CD4-positive, CD25-positive, alpha-beta regulatory T cell (primary cell): Measurements from ENCODE around the gene ZNF317. TPM values are rescaled to one million over a fixed set of nuclear protein-coding genes. Genes with fewer than 3 reads are reported as not detected.

Source experiments
- ATAC-seq, 2 donors: fragments of 150-1000 bp; cut with Tn5 transposase; one replicate each; pipeline ENCODE4 v1.10.0; 2021; ENCODE audit warnings: low read depth in 2 of 2, moderate number of reproducible peaks in 2 of 2, moderate library complexity in 1 of 2
- DNase-seq, 3 donors: peaks; one replicate each; pipeline versions ENCODE4 v3.0.0 to v3.0.0-alpha.2; 2012 to 2022; ENCODE audit warnings: mixed read lengths in 1 of 3
- H3K27ac ChIP-seq: one replicate; pipeline ENCODE4 v1.7.0; 2013; ENCODE audit warnings: mild to moderate bottlenecking, low read length; ENCODE audit not compliant: insufficient read depth, poor library complexity, severe bottlenecking
- H3K27me3 ChIP-seq: one replicate; pipeline ENCODE4 v1.7.0; 2013; ENCODE audit warnings: low read length; ENCODE audit not compliant: control insufficient read depth, insufficient read depth
- H3K36me3 ChIP-seq: one replicate; pipeline ENCODE4 v1.7.0; 2013; ENCODE audit warnings: mild to moderate bottlenecking, low read length, moderate library complexity; ENCODE audit not compliant: control insufficient read depth, insufficient read depth
- H3K4me1 ChIP-seq: 2 replicates; pipeline ENCODE4 v1.7.0; 2013; ENCODE audit warnings: mild to moderate bottlenecking, low read length; ENCODE audit not compliant: insufficient read depth, control insufficient read depth, poor library complexity, severe bottlenecking
- H3K4me3 ChIP-seq: one replicate; pipeline ENCODE4 v1.7.0; 2013; ENCODE audit warnings: low read depth, mild to moderate bottlenecking, low read length, moderate library complexity
- H3K9me3 ChIP-seq, 2 experiments: 1 replicate in 1 of 2; 2 replicates in 1 of 2; pipeline ENCODE4 v1.7.0; 2013; ENCODE audit warnings: low read length in 2 of 2, mild to moderate bottlenecking in 1 of 2, moderate library complexity in 1 of 2; ENCODE audit not compliant: control insufficient read depth in 2 of 2
- H3K27ac Mint-ChIP-seq, 3 donors: one replicate each; pipeline ENCODE4 v1.8.0; 2020 to 2022; ENCODE audit warnings: mild to moderate bottlenecking in 3 of 3, mixed read lengths in 3 of 3, moderate library complexity in 2 of 3
- H3K27me3 Mint-ChIP-seq: one replicate; pipeline ENCODE4 v1.8.0; 2022; ENCODE audit warnings: mild to moderate bottlenecking, mixed read lengths
- H3K36me3 Mint-ChIP-seq: one replicate; pipeline ENCODE4 v1.8.0; 2020; ENCODE audit warnings: mixed read lengths
- H3K4me1 Mint-ChIP-seq, 4 donors: one replicate each; pipeline ENCODE4 v1.8.0; 2020 to 2022; ENCODE audit warnings: mixed read lengths in 4 of 4, mild to moderate bottlenecking in 1 of 4
- H3K4me3 Mint-ChIP-seq, 4 donors: one replicate each; pipeline ENCODE4 v1.8.0; 2020 to 2022; ENCODE audit warnings: mild to moderate bottlenecking in 4 of 4, mixed read lengths in 4 of 4, moderate library complexity in 3 of 4
- H3K9me3 Mint-ChIP-seq, 7 donors: one replicate each; pipeline ENCODE4 v1.8.0; 2020 to 2022; ENCODE audit warnings: mixed read lengths in 7 of 7, mild to moderate bottlenecking in 3 of 7, moderate library complexity in 2 of 7
- polyA plus RNA-seq, 4 donors: library from polyadenylated mRNA; unstranded; fragments of 300-500 nt; fragmentation: Illumina TruSeq; gene quantifications; one replicate each; pipeline ENCODE4 v1.2.3, GENCODE V29; 2021
- total RNA-seq: library from RNA; stranded (reverse); gene quantifications from one replicate; pipeline ENCODE4 v1.2.3, GENCODE V29; 2022

The ZNF317 gene
- total and polyA plus RNA-seq, 5 donors from 2014 or later = 27.5 to 92.4 (median 39.3) TPM

- no peak overlapping the region for H3K4me3 ChIP-seq
- H3K27me3 ChIP-seq = no peaks in the 10 kb centered on the region
- no peaks in the 10 kb centered on the region for H3K27me3 Mint-ChIP-seq
- H3K9me3 ChIP-seq = peaks cover 41 to 60% of the 10 kb centered on the region in 2 experiments
- peaks cover 81% of the 10 kb centered on the region for H3K36me3 Mint-ChIP-seq
- DNase-seq (no peak), ATAC-seq (no peak)
- H3K27ac Mint-ChIP-seq = no peak overlapping the region
- H3K36me3 ChIP-seq = peaks cover 74% of the 10 kb centered on the region
- no peaks in the 10 kb centered on the region for H3K4me1 ChIP-seq
- H3K27ac ChIP-seq = no peak overlapping the region
- peaks cover 4 to 50% (median 24%) of the 10 kb centered on the region in 7 donors for H3K9me3 Mint-ChIP-seq
- H3K4me1 Mint-ChIP-seq = peaks cover 18 to 78% (median 36%) of the 10 kb centered on the region in 4 donors
- H3K4me3 Mint-ChIP-seq = peak overlapping the region in 2 of 4 donors; percentile 10 to 19
These were observed 11.2 kb downstream of the ZNF317 start for GRCh38 chr19:9151367-9151766.

- no peak overlapping the region for H3K27ac ChIP-seq
- Mint-ChIP-seq H3K27ac (peak overlapping the region in 1 of 3 donors; percentile 43), H3K4me3 (peak overlapping the region in 1 of 4 donors; percentile 31), H3K36me3 (peaks cover 84% of the 10 kb centered on the region), H3K4me1 (peaks cover 10 to 43% (median 17%) of the 10 kb centered on the region in 4 donors), H3K9me3 (peaks cover 6 to 56% (median 26%) of the 10 kb centered on the region in 7 donors), H3K27me3 (no peaks in the 10 kb centered on the region)
- DNase-seq (no peak), ATAC-seq (no peak)
- H3K4me3 ChIP-seq = no peak overlapping the region
- peaks cover 52 to 80% of the 10 kb centered on the region in 2 experiments for H3K9me3 ChIP-seq
- peaks cover 92% of the 10 kb centered on the region for H3K36me3 ChIP-seq
- H3K4me1 ChIP-seq = no peaks in the 10 kb centered on the region
- H3K27me3 ChIP-seq = no peaks in the 10 kb centered on the region
These were observed 15.4 kb downstream of the ZNF317 start for GRCh38 chr19:9155591-9155990.

GRCh38 chr19:9156304-9156703 is 16.1 kb downstream of the ZNF317 start:
- Mint-ChIP-seq H3K4me3 (peak overlapping the region in 1 of 4 donors; percentile 35), H3K27me3 (no peaks in the 10 kb centered on the region), H3K4me1 (peaks cover 5 to 36% (median 12%) of the 10 kb centered on the region in 4 donors), H3K27ac (no peak overlapping the region), H3K36me3 (peaks cover 85% of the 10 kb centered on the region), H3K9me3 (peaks cover 1 to 56% (median 24%) of the 10 kb centered on the region in 7 donors)
- DNase-seq (no peak), ATAC-seq (no peak)
- Histone ChIP-seq H3K9me3 (peaks cover 54 to 80% of the 10 kb centered on the region in 2 experiments), H3K4me3 (no peak overlapping the region), H3K27me3 (no peaks in the 10 kb centered on the region), H3K4me1 (no peaks in the 10 kb centered on the region), H3K36me3 (peaks cover 93% of the 10 kb centered on the region), H3K27ac (no peak overlapping the region)

DNA sequence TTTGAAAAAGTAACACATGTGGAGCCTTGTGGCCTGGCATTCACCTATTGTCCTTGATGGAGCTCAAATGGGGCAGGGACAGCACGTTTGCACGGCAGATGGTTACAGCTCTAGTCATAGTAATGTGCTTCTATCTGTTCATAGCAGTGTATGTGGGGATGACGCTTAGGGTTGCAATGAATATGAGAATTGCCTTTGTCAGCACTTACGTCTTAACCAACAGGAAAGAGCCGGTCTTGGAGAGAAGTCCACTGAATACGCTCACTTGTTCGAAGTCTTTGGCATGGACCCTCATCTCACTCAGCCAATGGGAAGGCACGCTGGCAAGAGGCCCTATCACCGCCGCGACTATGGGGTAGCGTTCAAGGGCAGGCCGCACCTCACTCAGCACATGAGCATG is 19.7 kb downstream of the ZNF317 start:
- Histone ChIP-seq H3K4me1 (no peaks in the 10 kb centered on the region), H3K27ac (no peak overlapping the region), H3K36me3 (peaks cover 93% of the 10 kb centered on the region), H3K4me3 (no peak overlapping the region), H3K27me3 (no peaks in the 10 kb centered on the region), H3K9me3 (peaks cover 49 to 80% of the 10 kb centered on the region in 2 experiments)
- Mint-ChIP-seq H3K27ac (no peak overlapping the region), H3K4me3 (no peak overlapping the region), H3K9me3 (peaks cover 0 to 46% (median 26%) of the 10 kb centered on the region in 7 donors), H3K4me1 (peaks cover 0 to 11% (median 7%) of the 10 kb centered on the region in 4 donors), H3K36me3 (peaks cover 88% of the 10 kb centered on the region), H3K27me3 (no peaks in the 10 kb centered on the region)
- DNase-seq = no peak
- no peak for ATAC-seq

GRCh38 chr19:9161427-9161826 is 21.2 kb downstream of the ZNF317 start:
- H3K9me3 Mint-ChIP-seq = peaks cover 0 to 40% (median 17%) of the 10 kb centered on the region in 7 donors
- DNase-seq = no peak
- Histone ChIP-seq H3K27me3 (no peaks in the 10 kb centered on the region), H3K27ac (no peak overlapping the region), H3K9me3 (peaks cover 37 to 72% of the 10 kb centered on the region in 2 experiments), H3K4me1 (no peaks in the 10 kb centered on the region), H3K4me3 (no peak overlapping the region), H3K36me3 (peaks cover 80% of the 10 kb centered on the region)
- H3K27ac Mint-ChIP-seq = no peak overlapping the region
- no peak overlapping the region for H3K4me3 Mint-ChIP-seq
- H3K27me3 Mint-ChIP-seq = no peaks in the 10 kb centered on the region
- peaks cover 0 to 4% (median 0%) of the 10 kb centered on the region in 4 donors for H3K4me1 Mint-ChIP-seq
- ATAC-seq = no peak
- H3K36me3 Mint-ChIP-seq = peaks cover 84% of the 10 kb centered on the region

DNA sequence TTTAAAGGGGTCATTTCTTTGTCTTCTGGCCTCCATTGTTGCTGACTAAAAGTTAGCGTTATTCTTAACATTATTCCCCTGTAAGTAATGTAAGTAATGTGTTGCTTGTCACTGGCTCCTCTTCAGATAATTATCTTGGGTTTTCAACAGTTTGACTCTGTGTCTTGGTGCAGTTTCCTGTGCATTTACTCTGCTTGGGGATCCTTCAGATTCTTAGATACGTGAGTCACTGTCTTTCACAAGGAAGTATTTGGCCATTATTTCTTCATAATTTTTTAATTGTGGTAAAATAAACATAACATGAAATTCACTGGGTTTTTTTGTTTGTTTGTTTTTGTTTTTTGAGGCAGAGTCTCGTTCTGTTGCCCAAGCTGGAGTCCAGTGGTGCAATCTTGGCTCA is 25.1 kb downstream of the ZNF317 start:
- no peak for DNase-seq
- peaks cover 71% of the 10 kb centered on the region for H3K36me3 Mint-ChIP-seq

GRCh38 chr19:9166846-9167245 is 26.6 kb downstream of the ZNF317 start:
- DNase-seq = no peak
- Mint-ChIP-seq H3K4me3 (no peak overlapping the region), H3K36me3 (peaks cover 55% of the 10 kb centered on the region), H3K27me3 (no peaks in the 10 kb centered on the region), H3K4me1 (peaks cover 0 to 4% (median 0%) of the 10 kb centered on the region in 4 donors), H3K9me3 (peaks cover 0 to 19% (median 5%) of the 10 kb centered on the region in 7 donors), H3K27ac (peak overlapping the region in 1 of 3 donors; percentile 49)
- H3K4me3 ChIP-seq = no peak overlapping the region
- no peaks in the 10 kb centered on the region for H3K27me3 ChIP-seq
- peaks cover 32% of the 10 kb centered on the region for H3K36me3 ChIP-seq
- H3K27ac ChIP-seq = no peak overlapping the region
- H3K4me1 ChIP-seq = no peaks in the 10 kb centered on the region
- no peak for ATAC-seq
- peaks cover 8 to 23% of the 10 kb centered on the region in 2 experiments for H3K9me3 ChIP-seq

More for the DNA sequence above, 25.1 kb downstream of the ZNF317 start:
- no peak overlapping the region for H3K4me3 Mint-ChIP-seq
- no peaks in the 10 kb centered on the region for H3K4me1 ChIP-seq
- no peak overlapping the region for H3K4me3 ChIP-seq
- no peaks in the 10 kb centered on the region for H3K27me3 ChIP-seq
- no peak overlapping the region for H3K27ac ChIP-seq
- peaks cover 21 to 38% of the 10 kb centered on the region in 2 experiments for H3K9me3 ChIP-seq
- H3K27ac Mint-ChIP-seq = no peak overlapping the region
- peaks cover 48% of the 10 kb centered on the region for H3K36me3 ChIP-seq
- H3K27me3 Mint-ChIP-seq = no peaks in the 10 kb centered on the region
- peaks cover 0 to 4% (median 0%) of the 10 kb centered on the region in 4 donors for H3K4me1 Mint-ChIP-seq
- peaks cover 0 to 25% (median 9%) of the 10 kb centered on the region in 7 donors for H3K9me3 Mint-ChIP-seq
- no peak for ATAC-seq

DNA sequence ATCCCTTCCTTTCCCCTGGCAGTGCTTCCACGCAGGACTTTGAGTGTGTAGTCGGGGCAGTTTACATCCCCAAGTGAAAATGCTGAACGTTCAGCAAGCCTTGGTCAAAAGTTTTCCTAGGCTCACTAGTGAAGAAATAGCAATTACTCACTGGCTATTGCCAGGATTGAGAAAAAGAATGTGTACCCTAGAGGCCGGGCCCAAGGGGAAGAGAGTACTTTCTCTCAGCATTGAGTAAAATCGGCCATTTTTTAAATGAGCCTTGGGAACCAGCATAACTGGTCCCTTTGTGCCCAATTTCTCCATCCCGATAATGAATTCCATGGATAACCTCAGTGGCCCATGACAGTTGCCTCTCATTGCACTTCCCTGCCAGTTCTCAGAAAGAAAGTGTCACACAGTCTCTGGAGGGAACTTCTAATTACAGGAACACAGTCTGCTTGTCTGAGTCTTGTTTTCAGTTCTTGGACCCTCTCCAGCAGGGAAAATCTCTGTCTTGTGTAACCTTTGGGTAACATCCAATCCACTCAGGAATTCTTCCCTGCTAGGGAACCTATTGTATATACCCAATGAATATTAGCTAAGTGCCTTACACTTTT is 31.3 kb downstream of the ZNF317 start:
- Mint-ChIP-seq H3K4me1 (no peaks in the 10 kb centered on the region), H3K27ac (no peak overlapping the region), H3K9me3 (peaks cover 0 to 6% (median 4%) of the 10 kb centered on the region in 7 donors), H3K27me3 (no peaks in the 10 kb centered on the region), H3K4me3 (no peak overlapping the region), H3K36me3 (peaks cover 20% of the 10 kb centered on the region)
- DNase-seq (no peak), ATAC-seq (no peak)
- H3K27me3 ChIP-seq = no peaks in the 10 kb centered on the region
- H3K27ac ChIP-seq = no peak overlapping the region
- H3K4me3 ChIP-seq = no peak overlapping the region
- peaks cover 6% of the 10 kb centered on the region for H3K36me3 ChIP-seq
- H3K9me3 ChIP-seq = peaks cover 0 to 2% of the 10 kb centered on the region in 2 experiments
- no peaks in the 10 kb centered on the region for H3K4me1 ChIP-seq
